Measurements from ENCODE around the gene SAFB2. TPM values are rescaled to one million over a fixed set of nuclear protein-coding genes. Genes with fewer than 3 reads are reported as not detected.

SAFB2 gene
- total RNA-seq, 1 donor from 2014 or later = 53.3 TPM

- H2AFZ ChIP-seq (replicated peaks) = no peak overlapping the region
- no peak overlapping the region for H3K4me3 ChIP-seq
- no peak overlapping the region for H3K4me2 ChIP-seq
- Mint-ChIP-seq H3K36me3 (no peaks in the 10 kb centered on the region), H3K4me1 (peaks cover 15% of the 10 kb centered on the region), H3K27me3 (ENCODE audit: insufficient read depth, low read depth) (peaks cover 19% of the 10 kb centered on the region), H3K9me3 (peaks cover 9% of the 10 kb centered on the region), H3K27ac (no peak overlapping the region), H3K4me3 (no peak overlapping the region)
- H3K9ac ChIP-seq = no peak overlapping the region
- H3F3A ChIP-seq (ENCODE audit: low read depth) = peaks cover 27% of the 10 kb centered on the region
- TF ChIP-seq EZH2 (IDR thresholded peaks at IDR 0.05) = no peak
- no peak for TF ChIP-seq EZH2phosphoT487 (IDR thresholded peaks at IDR 0.05)
- TF ChIP-seq CTCF (IDR thresholded peaks at IDR 0.05) = no peak
- no peaks in the 10 kb centered on the region for H3K9me3 ChIP-seq (ENCODE audit: low read depth)
- DNase-seq (ENCODE audit: low spot score) = no peak
- no peaks in the 10 kb centered on the region for H3K36me3 ChIP-seq
- no peaks in the 10 kb centered on the region for H3K79me2 ChIP-seq (ENCODE audit: low read depth)
- peaks cover 45% of the 10 kb centered on the region for H3K27me3 ChIP-seq
- no peaks in the 10 kb centered on the region for H4K20me1 ChIP-seq (ENCODE audit: low read depth)
- H3K4me1 ChIP-seq = peaks cover 8% of the 10 kb centered on the region
- no peak overlapping the region for H3K27ac ChIP-seq
Observed at GRCh38 chr19:5564930-5565329, 57.6 kb downstream of the SAFB2 start.

GRCh38 chr19:5563935-5564612 is 58.5 kb downstream of the SAFB2 start:
- no peak for TF ChIP-seq EZH2phosphoT487 (IDR thresholded peaks at IDR 0.05)
- no peak for TF ChIP-seq EZH2 (IDR thresholded peaks at IDR 0.05)
- TF ChIP-seq CTCF (IDR thresholded peaks at IDR 0.05) = no peak
- no peak overlapping the region for H3K27ac ChIP-seq
- no peak for DNase-seq (ENCODE audit: low spot score)
- Mint-ChIP-seq H3K4me3 (no peak overlapping the region), H3K27ac (no peak overlapping the region), H3K36me3 (no peaks in the 10 kb centered on the region), H3K9me3 (peaks cover 9% of the 10 kb centered on the region), H3K4me1 (peaks cover 19% of the 10 kb centered on the region), H3K27me3 (ENCODE audit: insufficient read depth, low read depth) (peaks cover 19% of the 10 kb centered on the region)
- H3K9ac ChIP-seq = no peak overlapping the region
- peaks cover 27% of the 10 kb centered on the region for H3F3A ChIP-seq (ENCODE audit: low read depth)
- H3K79me2 ChIP-seq (ENCODE audit: low read depth) = no peaks in the 10 kb centered on the region
- peaks cover 40% of the 10 kb centered on the region for H3K27me3 ChIP-seq
- no peak overlapping the region for H3K4me3 ChIP-seq
- no peaks in the 10 kb centered on the region for H3K9me3 ChIP-seq (ENCODE audit: low read depth)
- no peaks in the 10 kb centered on the region for H3K36me3 ChIP-seq
- no peak overlapping the region for H3K4me2 ChIP-seq
- H2AFZ ChIP-seq (replicated peaks) = no peak overlapping the region
- no peaks in the 10 kb centered on the region for H4K20me1 ChIP-seq (ENCODE audit: low read depth)
- peaks cover 14% of the 10 kb centered on the region for H3K4me1 ChIP-seq

GRCh38 chr19:5563008-5563431 is 59.6 kb downstream of the SAFB2 start:
- Mint-ChIP-seq H3K9me3 (peaks cover 9% of the 10 kb centered on the region), H3K36me3 (no peaks in the 10 kb centered on the region), H3K4me1 (peaks cover 23% of the 10 kb centered on the region), H3K27ac (no peak overlapping the region), H3K4me3 (no peak overlapping the region), H3K27me3 (ENCODE audit: insufficient read depth, low read depth) (peaks cover 16% of the 10 kb centered on the region)
- no peak overlapping the region for H3K9ac ChIP-seq
- no peak overlapping the region for H2AFZ ChIP-seq (replicated peaks)
- peaks cover 29% of the 10 kb centered on the region for H3K27me3 ChIP-seq
- H3F3A ChIP-seq (ENCODE audit: low read depth) = peaks cover 32% of the 10 kb centered on the region
- no peak for TF ChIP-seq EZH2 (IDR thresholded peaks at IDR 0.05)
- TF ChIP-seq CTCF (IDR thresholded peaks at IDR 0.05) = peak; percentile 23
- no peak for TF ChIP-seq EZH2phosphoT487 (IDR thresholded peaks at IDR 0.05)
- H3K4me1 ChIP-seq = peaks cover 14% of the 10 kb centered on the region
- no peaks in the 10 kb centered on the region for H3K79me2 ChIP-seq (ENCODE audit: low read depth)
- H3K27ac ChIP-seq = no peak overlapping the region
- H3K36me3 ChIP-seq = no peaks in the 10 kb centered on the region
- no peaks in the 10 kb centered on the region for H4K20me1 ChIP-seq (ENCODE audit: low read depth)
- no peak overlapping the region for H3K4me3 ChIP-seq
- no peak overlapping the region for H3K4me2 ChIP-seq
- no peaks in the 10 kb centered on the region for H3K9me3 ChIP-seq (ENCODE audit: low read depth)
- DNase-seq (ENCODE audit: low spot score) = no peak
